ENCODE results near the gene SPTBN1. TPM values are rescaled to one million over a fixed set of nuclear protein-coding genes. Genes with fewer than 3 reads are reported as not detected.

SPTBN1 gene
- total and polyA plus RNA-seq, 2 of the 13 experiments (the other 11 are each of a cell fraction or from before 2014, with no cell fraction given) = 123 to 299 TPM

- TF ChIP-seq ZBTB20 (CRISPR knock-in tag; IDR thresholded peaks at IDR 0.05; ENCODE audit: borderline replicate concordance, low read depth) (peak; percentile 71), BORCS8-MEF2B (CRISPR knock-in tag; IDR thresholded peaks at IDR 0.05) (peak; percentile 85), ZNF687 (CRISPR knock-in tag; IDR thresholded peaks at IDR 0.05) (peak; percentile 99), MAX (IDR thresholded peaks at IDR 0.05) (peak; percentile 90), SIX4 (CRISPR knock-in tag; IDR thresholded peaks at IDR 0.05) (0 out of 2 replicates have a peak, but pooled peaks have one; percentile 13), IRF1 (CRISPR knock-in tag; IDR thresholded peaks at IDR 0.05; ENCODE audit: low read depth) (no peak), ZBED4 (CRISPR knock-in tag; IDR thresholded peaks at IDR 0.05; ENCODE audit: borderline replicate concordance) (peak; percentile 74), POGZ (CRISPR knock-in tag; IDR thresholded peaks at IDR 0.05) (peak; percentile 55; the same call in 1 of the 2 replicates), JARID2 (CRISPR knock-in tag; IDR thresholded peaks at IDR 0.05; ENCODE audit: insufficient replicate concordance) (peak; percentile 29), E2F1 (CRISPR knock-in tag; IDR thresholded peaks at IDR 0.05) (no peak; the same call in 1 of the 2 replicates), MIER3 (CRISPR knock-in tag; IDR thresholded peaks at IDR 0.05; ENCODE audit: borderline replicate concordance) (peak; percentile 60; the same call in 1 of the 2 replicates), KAT8 (CRISPR knock-in tag; IDR thresholded peaks at IDR 0.05) (peak; percentile 69), AGO2 (optimal IDR thresholded peaks at IDR 0.05; ENCODE audit: low read depth, low read length) (peak; percentile 93), ZFAT (CRISPR knock-in tag; conservative IDR thresholded peaks at IDR 0.05) (no peak), ZNF232 (CRISPR knock-in tag; IDR thresholded peaks at IDR 0.05; ENCODE audit: borderline replicate concordance) (peak; percentile 70; the same call in 1 of the 2 replicates), ARNTL (CRISPR knock-in tag; IDR thresholded peaks at IDR 0.05) (no peak; the same call in 1 of the 2 replicates), ZNF256 (CRISPR knock-in tag; conservative IDR thresholded peaks at IDR 0.05) (0 out of 2 replicates have a peak, but pooled peaks have one; percentile 57), KDM6A (CRISPR knock-in tag; IDR thresholded peaks at IDR 0.05; ENCODE audit: low read depth) (no peak), CBX1 (IDR thresholded peaks at IDR 0.05; ENCODE audit: low read depth) (no peak), ZNF431 (CRISPR knock-in tag; IDR thresholded peaks at IDR 0.05; ENCODE audit: borderline replicate concordance, low read depth) (peak; percentile 90; the same call in 1 of the 2 replicates)
Observed at GRCh38 chr2:54557601-54558187, 101.6 kb downstream of the SPTBN1 start (continued).
